Measurements from ENCODE around the gene TDP2.

The TDP2 gene

GRCh38 chr6:24620637-24621036, 46.1 kb downstream of the TDP2 start:
- DNase-seq (ENCODE audit: low read depth in 1 of 2, low spot score in 1 of 2) = no peak
- in situ Hi-C loops (cut with HindIII; ENCODE audit: low pct_unique_long_range_greater_than_20kb, low sequenced_read_pairs) = no loop called here
- no peak for TF ChIP-seq JUND (IDR thresholded peaks at IDR 0.05; ENCODE audit: low read depth)

GRCh38 chr6:24619661-24620060, 47.0 kb downstream of the TDP2 start:
- TF ChIP-seq JUND (IDR thresholded peaks at IDR 0.05; ENCODE audit: low read depth) = no peak
- no peak for DNase-seq (ENCODE audit: low read depth in 1 of 2, low spot score in 1 of 2)
- in situ Hi-C loops (cut with HindIII; ENCODE audit: low pct_unique_long_range_greater_than_20kb, low sequenced_read_pairs) = no loop called here

- no peak for TF ChIP-seq JUND (IDR thresholded peaks at IDR 0.05; ENCODE audit: low read depth)
- no peak for DNase-seq (ENCODE audit: low read depth in 1 of 2, low spot score in 1 of 2)
- in situ Hi-C loops (cut with HindIII; ENCODE audit: low pct_unique_long_range_greater_than_20kb, low sequenced_read_pairs) = no loop called here
Observed at GRCh38 chr6:24614648-24615047, 52.1 kb downstream of the TDP2 start.

- in situ Hi-C loops (cut with HindIII; ENCODE audit: low pct_unique_long_range_greater_than_20kb, low sequenced_read_pairs) = no loop called here
- DNase-seq (ENCODE audit: low read depth in 1 of 2, low spot score in 1 of 2) = no peak
- no peak for TF ChIP-seq JUND (IDR thresholded peaks at IDR 0.05; ENCODE audit: low read depth)
Observed at GRCh38 chr6:24614043-24614420, 52.7 kb downstream of the TDP2 start.

- DNase-seq (ENCODE audit: low read depth in 1 of 2, low spot score in 1 of 2) = no peak
- TF ChIP-seq JUND (IDR thresholded peaks at IDR 0.05; ENCODE audit: low read depth) = no peak
- in situ Hi-C loops (cut with HindIII; ENCODE audit: low pct_unique_long_range_greater_than_20kb, low sequenced_read_pairs) = no loop called here
Observed at GRCh38 chr6:24613361-24614042, 53.2 kb downstream of the TDP2 start.

GRCh38 chr6:24610672-24611071, 56.0 kb downstream of the TDP2 start:
- in situ Hi-C loops (cut with HindIII; ENCODE audit: low pct_unique_long_range_greater_than_20kb, low sequenced_read_pairs) = no loop called here
- no peak for TF ChIP-seq JUND (IDR thresholded peaks at IDR 0.05; ENCODE audit: low read depth)
- DNase-seq (ENCODE audit: low read depth in 1 of 2, low spot score in 1 of 2) = no peak

GRCh38 chr6:24607310-24608105, 59.2 kb downstream of the TDP2 start:
- no peak for DNase-seq (ENCODE audit: low read depth in 1 of 2, low spot score in 1 of 2)
- in situ Hi-C loops (cut with HindIII; ENCODE audit: low pct_unique_long_range_greater_than_20kb, low sequenced_read_pairs) = no loop called here
- TF ChIP-seq JUND (IDR thresholded peaks at IDR 0.05; ENCODE audit: low read depth) = no peak

GRCh38 chr6:24606200-24606930, 60.3 kb downstream of the TDP2 start:
- no peak for DNase-seq (ENCODE audit: low read depth in 1 of 2, low spot score in 1 of 2)
- in situ Hi-C loops (cut with HindIII; ENCODE audit: low pct_unique_long_range_greater_than_20kb, low sequenced_read_pairs) = no loop called here
- TF ChIP-seq JUND (IDR thresholded peaks at IDR 0.05; ENCODE audit: low read depth) = no peak

GRCh38 chr6:24603241-24603640, 63.5 kb downstream of the TDP2 start:
- no peak for TF ChIP-seq JUND (IDR thresholded peaks at IDR 0.05; ENCODE audit: low read depth)
- in situ Hi-C loops (cut with HindIII; ENCODE audit: low pct_unique_long_range_greater_than_20kb, low sequenced_read_pairs) = no loop called here
- DNase-seq (ENCODE audit: low read depth in 1 of 2, low spot score in 1 of 2) = no peak

- in situ Hi-C loops (cut with HindIII; ENCODE audit: low pct_unique_long_range_greater_than_20kb, low sequenced_read_pairs) = no loop called here
- no peak for DNase-seq (ENCODE audit: low read depth in 1 of 2, low spot score in 1 of 2)
- no peak for TF ChIP-seq JUND (IDR thresholded peaks at IDR 0.05; ENCODE audit: low read depth)
Observed at GRCh38 chr6:24600903-24601302, 65.8 kb downstream of the TDP2 start.

Measured in T47D (cell line).